Upper lobe of right lung (tissue), 1 donor: ENCODE measurements around the gene NBEAL1. TPM values are rescaled to one million over a fixed set of nuclear protein-coding genes. Genes with fewer than 3 reads are reported as not detected.
"Not testable (repeated sequence)": the region's sequence is repeated elsewhere in the genome, so short reads cannot be mapped to it uniquely, and the experiment has no call there.

ENCODE experiments used
- ATAC-seq: fragments of 200-7000 bp; cut with Tn5 transposase; one replicate; pipeline ENCODE4 v1.9.1; 2020; ENCODE audit warnings: mild to moderate bottlenecking, moderate library complexity
- DNase-seq: peaks from one replicate; pipeline ENCODE4 v3.0.0-alpha.2; 2020
- H3K27ac ChIP-seq: fragments of 200-600 bp; one replicate; pipeline ENCODE4 v1.8.0; 2022
- H3K27me3 ChIP-seq: fragments of 200-600 bp; one replicate; pipeline ENCODE4 v1.8.0; 2022; ENCODE audit warnings: mild to moderate bottlenecking
- H3K36me3 ChIP-seq: fragments of 200-600 bp; one replicate; pipeline ENCODE4 v1.8.0; 2022
- H3K4me1 ChIP-seq: fragments of 200-600 bp; one replicate; pipeline ENCODE4 v1.8.0; 2022
- H3K4me3 ChIP-seq: fragments of 200-600 bp; one replicate; pipeline ENCODE4 v1.8.0; 2022; ENCODE audit warnings: mild to moderate bottlenecking
- H3K9me3 ChIP-seq: fragments of 200-600 bp; one replicate; pipeline ENCODE4 v1.8.0; 2022
- CTCF ChIP-seq: fragments of 200-600 bp; IDR thresholded peaks from one replicate; pipeline ENCODE4 v1.8.0; 2022; ENCODE audit warnings: antibody characterized with exemption
- intact Hi-C: fragments of 100-400 bp; cut with DNase I; formaldehyde crosslinking; loops from one replicate; pipeline ENCODE4 v1.11.0; 2022
- total RNA-seq: library from RNA; stranded (reverse); fragmentation: NEBNext Ultra II Directional; extraction: Animal tissue kit (Norgen Biotek cat#: 25700); gene quantifications from one replicate; pipeline ENCODE4 v1.2.1, GENCODE V29; 2021
- donor health status: DM: no; HTN: yes; CAD: no; lungs with severe emphysema.

NBEAL1 gene
- total RNA-seq, 1 donor from 2014 or later, result 73.4 TPM

- H3K36me3 ChIP-seq, result no peaks in the 10 kb centered on the region
- ATAC-seq (no peak), DNase-seq (no peak)
- H3K27ac ChIP-seq, result no peak overlapping the region
- H3K4me1 ChIP-seq, result peaks cover 7% of the 10 kb centered on the region
- no peak overlapping the region for H3K4me3 ChIP-seq
- no peaks in the 10 kb centered on the region for H3K9me3 ChIP-seq
- TF ChIP-seq CTCF, result no peak
- no peaks in the 10 kb centered on the region for H3K27me3 ChIP-seq
- intact Hi-C loops, result no loop called here
Measured at GRCh38 chr2:203030991-203031390, 16.3 kb downstream of the NBEAL1 start.

- H3K9me3 ChIP-seq, result no peaks in the 10 kb centered on the region
- DNase-seq (no peak), ATAC-seq (no peak)
- no peaks in the 10 kb centered on the region for H3K36me3 ChIP-seq
- no peak for TF ChIP-seq CTCF
- H3K27ac ChIP-seq, result no peak overlapping the region
- H3K4me1 ChIP-seq, result peaks cover 23% of the 10 kb centered on the region
- H3K27me3 ChIP-seq, result no peaks in the 10 kb centered on the region
- H3K4me3 ChIP-seq, result no peak overlapping the region
- intact Hi-C loops, result no loop called here
Measured at GRCh38 chr2:203033395-203033794, 18.7 kb downstream of the NBEAL1 start.

- Histone ChIP-seq H3K27me3 (no peaks in the 10 kb centered on the region), H3K4me3 (no peak overlapping the region), H3K4me1 (peaks cover 23% of the 10 kb centered on the region), H3K36me3 (no peaks in the 10 kb centered on the region), H3K9me3 (no peaks in the 10 kb centered on the region), H3K27ac (no peak overlapping the region)
- ATAC-seq, result no peak
- no peak for DNase-seq
- no peak for TF ChIP-seq CTCF
- intact Hi-C loops, result no loop called here
Measured at GRCh38 chr2:203035879-203036470, 21.3 kb downstream of the NBEAL1 start.

GRCh38 chr2:203037026-203037425 lies 22.4 kb downstream of the NBEAL1 start:
- Histone ChIP-seq H3K27me3 (no peaks in the 10 kb centered on the region), H3K36me3 (peaks cover 3% of the 10 kb centered on the region), H3K27ac (no peak overlapping the region), H3K9me3 (no peaks in the 10 kb centered on the region), H3K4me3 (no peak overlapping the region), H3K4me1 (peaks cover 23% of the 10 kb centered on the region)
- TF ChIP-seq CTCF, result no peak
- no peak for DNase-seq
- ATAC-seq, result no peak
- intact Hi-C loops, result no loop called here

GRCh38 chr2:203038586-203038985 lies 23.9 kb downstream of the NBEAL1 start:
- Histone ChIP-seq H3K36me3 (peaks cover 16% of the 10 kb centered on the region), H3K27ac (no peak overlapping the region), H3K9me3 (no peaks in the 10 kb centered on the region), H3K4me1 (peaks cover 23% of the 10 kb centered on the region), H3K4me3 (no peak overlapping the region), H3K27me3 (no peaks in the 10 kb centered on the region)
- no peak for ATAC-seq
- intact Hi-C loops, result no loop called here
- TF ChIP-seq CTCF, result no peak
- DNase-seq, result no peak

GRCh38 chr2:203039211-203039610 lies 24.5 kb downstream of the NBEAL1 start:
- DNase-seq, H3K27ac ChIP-seq, H3K4me3 ChIP-seq, intact Hi-C loops, ATAC-seq, H3K27me3 ChIP-seq, H3K9me3 ChIP-seq: not testable (repeated sequence)
- peaks cover 23% of the 10 kb centered on the region for H3K4me1 ChIP-seq
- H3K36me3 ChIP-seq, result peaks cover 17% of the 10 kb centered on the region
